ENCODE measurements around the gene GASK1B. TPM values are rescaled to one million over a fixed set of nuclear protein-coding genes. Genes with fewer than 3 reads are reported as not detected.

Gene GASK1B
- total RNA-seq, 4 donors from 2014 or later = 1.8 to 9.8 (median 7.9) TPM

DNA sequence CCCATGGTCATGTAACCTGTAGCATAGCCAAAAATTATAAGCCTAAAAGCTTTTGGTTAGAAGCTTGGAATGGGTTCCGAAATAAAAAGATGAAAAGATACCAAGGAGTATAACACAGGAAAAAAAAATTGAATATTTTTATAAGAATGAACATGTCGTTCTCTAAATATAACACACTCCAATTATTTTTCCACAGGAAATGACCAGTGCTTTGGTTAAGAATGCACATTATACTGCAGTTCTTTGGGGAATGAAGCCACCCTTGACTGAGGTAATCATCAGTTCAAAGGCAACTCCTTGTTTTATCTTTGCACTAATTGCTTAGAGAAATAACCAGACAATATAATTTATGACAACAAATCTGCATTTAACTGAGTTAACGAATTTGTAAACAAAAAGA, 6.6 kb upstream of the GASK1B start:
- in situ Hi-C loops (cut with MboI; ENCODE audit: low sequenced_read_pairs in 4 of 4) (loop anchor here in 1 of 4 donors (10.0 kb wide), 1 partner anchor 185 kb away; no protein-coding TSS in a partner anchor), intact Hi-C loops (cut with DNase I; ENCODE audit: low total_unique reads) (no loop called here)
- Histone ChIP-seq H3K4me3 (no peak overlapping the region), H3K4me1 (no peaks in the 10 kb centered on the region), H3K27me3 (no peaks in the 10 kb centered on the region), H3K36me3 (no peaks in the 10 kb centered on the region), H3K9me3 (no peaks in the 10 kb centered on the region), H3K27ac (no peak overlapping the region)
- ATAC-seq (no peak), DNase-seq (no peak)
- no peak for TF ChIP-seq CTCF (IDR thresholded peaks at IDR 0.05 in 4 of 5, conservative IDR thresholded peaks at IDR 0.05 in 1 of 5)
- TF ChIP-seq POLR2A (IDR thresholded peaks at IDR 0.05) = no peak

DNA sequence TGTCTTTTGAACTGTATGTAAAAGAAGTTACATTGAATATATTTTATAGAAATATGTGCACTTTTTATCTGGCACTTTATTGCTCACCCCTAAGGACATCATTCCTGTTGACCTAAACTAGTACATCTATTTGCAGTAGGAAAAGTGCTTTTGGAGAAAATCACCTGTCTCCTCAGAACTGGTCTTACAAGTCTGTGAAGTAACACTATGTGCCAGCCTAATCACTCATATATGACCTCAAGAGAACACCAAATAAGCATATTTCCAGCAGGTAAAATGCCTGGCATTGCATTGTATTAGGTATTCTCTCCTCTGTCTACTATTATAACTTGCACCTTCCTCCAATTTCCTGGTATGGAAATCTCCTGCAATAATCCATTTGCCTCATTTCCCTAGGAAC, 4.0 kb upstream of the GASK1B start:
- intact Hi-C loops (cut with DNase I; ENCODE audit: low total_unique reads) = no loop called here
- Histone ChIP-seq H3K4me1 (no peaks in the 10 kb centered on the region), H3K36me3 (no peaks in the 10 kb centered on the region), H3K4me3 (no peak overlapping the region), H3K27me3 (no peaks in the 10 kb centered on the region), H3K9me3 (no peaks in the 10 kb centered on the region), H3K27ac (no peak overlapping the region)
- DNase-seq = no peak
- ATAC-seq = no peak
- no peak for TF ChIP-seq POLR2A (IDR thresholded peaks at IDR 0.05)
- no peak for TF ChIP-seq CTCF (IDR thresholded peaks at IDR 0.05 in 4 of 5, conservative IDR thresholded peaks at IDR 0.05 in 1 of 5)
- in situ Hi-C loops (cut with MboI; ENCODE audit: low sequenced_read_pairs in 4 of 4) = loop anchor here in 1 of 4 donors (10.0 kb wide), 1 partner anchor 182 kb away; no protein-coding TSS in a partner anchor

DNA sequence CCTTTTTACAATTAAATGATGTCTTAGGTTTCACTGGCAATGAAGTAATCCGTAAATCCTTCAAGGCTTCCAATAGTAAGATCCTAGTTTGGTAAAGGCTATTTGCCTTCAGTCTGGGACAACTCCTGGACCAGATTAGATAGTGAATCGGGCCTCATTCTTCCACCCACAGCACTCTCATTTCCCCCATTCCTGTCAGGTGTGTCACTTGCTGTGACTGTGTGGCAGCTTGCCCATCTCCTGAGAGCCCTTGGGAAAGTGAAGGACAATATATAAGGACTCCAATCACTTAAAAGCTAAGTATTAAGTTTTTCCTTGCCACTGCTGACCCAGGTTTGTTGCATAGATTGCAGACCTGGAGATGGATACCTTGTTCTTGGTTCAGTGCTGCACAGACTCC, 3.3 kb upstream of the GASK1B start:
- in situ Hi-C loops (cut with MboI; ENCODE audit: low sequenced_read_pairs in 4 of 4) = loop anchor here in 1 of 4 donors (10.0 kb wide), 1 partner anchor 181 kb away; no protein-coding TSS in a partner anchor
- Histone ChIP-seq H3K9me3 (no peaks in the 10 kb centered on the region), H3K4me3 (no peak overlapping the region), H3K36me3 (no peaks in the 10 kb centered on the region), H3K27me3 (no peaks in the 10 kb centered on the region), H3K4me1 (no peaks in the 10 kb centered on the region), H3K27ac (no peak overlapping the region)
- TF ChIP-seq POLR2A (IDR thresholded peaks at IDR 0.05) (no peak), CTCF (IDR thresholded peaks at IDR 0.05 in 4 of 5, conservative IDR thresholded peaks at IDR 0.05 in 1 of 5) (no peak)
- no peak for DNase-seq
- no peak for ATAC-seq
- intact Hi-C loops (cut with DNase I; ENCODE audit: low total_unique reads) = no loop called here

DNA sequence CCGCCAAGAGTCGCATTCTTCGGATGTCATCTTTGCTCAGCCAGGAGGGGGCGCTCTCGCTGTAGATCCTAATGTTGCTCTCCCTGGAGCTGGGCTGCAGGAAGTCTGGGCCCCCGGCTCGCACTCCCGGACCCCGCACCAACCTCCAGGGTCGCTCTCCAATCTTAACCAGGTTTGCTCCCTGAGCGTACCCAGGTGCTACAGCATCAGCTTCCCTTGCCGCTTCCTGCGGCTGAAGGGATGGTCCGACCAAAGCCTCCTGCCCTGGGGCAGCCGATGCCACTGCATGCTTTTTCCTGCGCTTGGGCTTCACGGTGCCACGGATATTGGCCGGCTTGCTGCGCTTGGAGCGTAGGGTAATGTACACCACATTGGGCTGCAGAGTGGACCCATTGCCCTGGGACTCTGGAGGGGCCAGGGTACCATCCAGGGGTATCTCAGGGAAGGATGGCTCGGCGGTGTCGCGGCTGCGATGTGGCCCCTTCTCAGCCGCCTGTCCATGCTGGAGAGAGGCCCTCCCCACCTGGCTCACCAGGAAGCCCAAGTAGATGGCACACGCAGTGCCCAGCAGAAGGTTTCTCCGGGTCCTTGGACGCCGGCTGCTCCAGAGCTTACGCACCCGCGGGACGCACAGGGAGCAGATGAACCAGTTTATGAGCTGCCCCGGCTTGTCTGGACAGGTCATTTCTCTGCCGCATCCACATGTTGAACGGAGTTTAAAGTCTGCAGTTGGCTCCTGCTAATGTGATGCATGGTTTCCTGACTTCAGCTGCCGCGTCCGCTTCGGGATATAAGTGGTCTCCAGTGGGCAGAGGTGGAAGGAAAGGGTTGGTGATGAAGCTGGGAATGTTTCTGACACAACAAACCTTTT, 1.9 kb downstream of the GASK1B start:
- peak overlapping the region; percentile 54 to 59 (median 56) for H3K4me3 ChIP-seq
- intact Hi-C loops (cut with DNase I; ENCODE audit: low total_unique reads) = no loop called here
- TF ChIP-seq POLR2A (IDR thresholded peaks at IDR 0.05) (no peak), CTCF (IDR thresholded peaks at IDR 0.05 in 4 of 5, conservative IDR thresholded peaks at IDR 0.05 in 1 of 5) (peak; percentile 29 to 70 (median 64))

More for the DNA sequence above, 1.9 kb downstream of the GASK1B start:
- Histone ChIP-seq H3K27ac (peak overlapping the region; percentile 50 to 73 (median 68)), H3K36me3 (no peaks in the 10 kb centered on the region), H3K9me3 (no peaks in the 10 kb centered on the region), H3K27me3 (no peaks in the 10 kb centered on the region), H3K4me1 (peaks cover 3 to 7% of the 10 kb centered on the region in 2 donors)
- peak; percentile 28 to 45 for ATAC-seq
- DNase-seq = peak; percentile 17 to 33
- in situ Hi-C loops (cut with MboI; ENCODE audit: low sequenced_read_pairs in 4 of 4) = loop anchor here in 2 of 4 donors (5.0 to 10.0 kb wide), 2 partner anchors 176 to 179 kb away; no protein-coding TSS in a partner anchor

Measured in gastrocnemius medialis (tissue), 4 donors.